ENCODE results near the gene MAPK1. TPM values are rescaled to one million over a fixed set of nuclear protein-coding genes. Genes with fewer than 3 reads are reported as not detected.

The MAPK1 gene
- total and polyA plus RNA-seq, 2 donors (not counting 3 experiments of a cell fraction or from before 2014, with no cell fraction given), result 50.9 to 163 TPM

DNA sequence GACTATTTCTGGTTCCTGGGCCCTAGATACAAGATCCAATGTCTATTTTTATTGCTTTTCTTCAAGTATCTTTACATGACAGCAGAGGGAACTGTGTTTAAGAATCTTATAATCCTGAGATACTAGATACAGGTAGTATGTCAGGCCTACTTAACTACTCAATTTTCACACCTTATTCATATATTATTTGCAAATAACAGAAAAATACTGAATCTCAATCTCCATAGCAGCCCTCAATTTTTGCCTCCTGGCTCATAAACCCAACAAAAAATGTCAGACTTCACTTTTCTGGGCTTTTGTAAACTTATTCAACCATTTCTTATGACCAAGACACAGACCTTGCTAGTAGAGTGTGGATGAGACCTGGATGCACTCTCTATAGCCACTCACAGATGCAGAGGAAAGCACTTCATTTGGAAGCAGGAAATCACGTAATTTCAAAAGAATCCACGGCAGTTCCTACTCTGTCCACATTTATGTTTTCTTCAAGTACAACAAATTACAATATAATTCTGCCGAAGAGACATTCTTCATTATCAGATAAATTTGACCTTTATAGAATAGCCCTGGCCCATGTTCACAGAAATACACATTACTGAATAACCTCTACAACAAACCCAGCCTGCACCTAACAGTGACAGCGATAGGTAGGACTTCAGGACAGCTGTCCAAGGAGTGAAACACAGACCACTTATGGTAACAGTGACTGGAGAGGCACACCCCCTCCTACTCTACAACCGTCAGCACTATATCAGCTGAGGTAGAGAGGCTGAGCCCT lies 69.8 kb downstream of the MAPK1 start:
- peak; percentile 89 for FAIRE-seq
- Histone ChIP-seq H3K27me3 (ENCODE audit: control insufficient read depth in 2 of 2, insufficient read depth in 2 of 2, low read length in 2 of 2) (no peaks in the 10 kb centered on the region), H3K4me1 (ENCODE audit: control insufficient read depth, extremely low read depth, insufficient read depth, low read length) (peaks cover 20% of the 10 kb centered on the region), H3K36me3 (ENCODE audit: control insufficient read depth in 2 of 2, extremely low read depth in 1 of 2, insufficient read depth in 2 of 2, low read length in 2 of 2) (peaks cover 6 to 11% of the 10 kb centered on the region in 2 experiments), H3K9me3 (replicated peaks; ENCODE audit: control insufficient read depth, insufficient read depth, low read length) (no peaks in the 10 kb centered on the region), H4K20me1 (replicated peaks; ENCODE audit: control insufficient read depth, extremely low read depth, insufficient read depth, low read length) (no peaks in the 10 kb centered on the region), H3K79me2 (ENCODE audit: control insufficient read depth, insufficient read depth, low read length) (peaks cover 16% of the 10 kb centered on the region), H3K9ac (replicated peaks; ENCODE audit: extremely low read depth, insufficient read depth, low read length) (peak overlapping the region; percentile 46), H3K27ac (ENCODE audit: insufficient read depth, low read depth, low read length) (peak overlapping the region; percentile 60), H3K4me3 (replicated peaks in 1 of 3; ENCODE audit: insufficient read depth in 1 of 3, low read depth in 1 of 3, low read length in 3 of 3) (no peak overlapping the region), H3K4me2 (ENCODE audit: insufficient read depth, low read length) (peak overlapping the region; percentile 47), H3K9me1 (replicated peaks; ENCODE audit: control insufficient read depth, extremely low read depth, insufficient read depth, low read length) (no peaks in the 10 kb centered on the region), H2AFZ (ENCODE audit: low read depth, low read length) (no peak overlapping the region)
- TF ChIP-seq JUN (IDR thresholded peaks at IDR 0.05; ENCODE audit: borderline replicate concordance, insufficient read depth, insufficient read length, low read depth) (peak; percentile 87), FOS (IDR thresholded peaks at IDR 0.05; ENCODE audit: borderline replicate concordance, insufficient read depth, low read length) (peak; percentile 20), POLR2A (IDR thresholded peaks at IDR 0.05; ENCODE audit: low read depth, low read length) (no peak), GATA2 (IDR thresholded peaks at IDR 0.05; ENCODE audit: insufficient read depth, insufficient read length, low read depth, low read length) (peak; percentile 30), EZH2 (IDR thresholded peaks at IDR 0.05; ENCODE audit: borderline replicate concordance, low read depth, low read length, severe bottlenecking) (no peak)
- dilution Hi-C loops (cut with MboI; ENCODE audit: extremely low pct_ligation_motif_present, low sequenced_read_pairs), result no loop called here
- POLR2A ChIA-PET, result no interaction called here
- intact Hi-C loops (cut with micrococcal nuclease), result loop anchor here (1.0 kb wide), 1 partner anchor 70 kb away; the partner anchor contains the start of gene MAPK1
- BruUV-seq (replicated peaks), result TSS peak; percentile 72
- peak; percentile 90 for DNase-seq (ENCODE audit: low read depth, low spot score)
- CTCF ChIA-PET, result interaction anchor here (2.2 kb wide), 1 partner anchor 69 kb away, joined by 8 read pairs; the partner anchor contains the start of gene MAPK1

DNA sequence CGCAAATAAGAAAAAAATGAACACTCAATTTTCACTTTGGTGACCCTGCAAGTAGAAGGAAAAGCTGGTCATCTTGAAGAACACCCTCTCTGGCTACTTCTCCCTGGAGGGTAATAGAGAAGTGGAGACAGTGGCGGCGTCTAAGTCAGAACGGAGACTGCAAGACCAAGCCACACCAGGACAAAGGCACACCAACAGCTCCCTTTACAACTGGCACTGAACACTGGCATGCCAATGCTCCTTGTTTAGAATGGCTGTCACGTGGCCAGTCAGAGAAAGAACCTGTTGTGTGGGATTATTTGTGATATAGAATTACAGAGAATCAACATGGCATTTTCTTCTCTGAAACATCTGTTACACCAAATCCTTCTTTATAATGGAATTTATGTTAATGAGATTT lies 70.6 kb downstream of the MAPK1 start:
- Histone ChIP-seq H3K36me3 (ENCODE audit: control insufficient read depth in 2 of 2, extremely low read depth in 1 of 2, insufficient read depth in 2 of 2, low read length in 2 of 2) (peaks cover 5 to 8% of the 10 kb centered on the region in 2 experiments), H3K27ac (ENCODE audit: insufficient read depth, low read depth, low read length) (no peak overlapping the region), H3K9ac (replicated peaks; ENCODE audit: extremely low read depth, insufficient read depth, low read length) (no peak overlapping the region), H3K4me1 (ENCODE audit: control insufficient read depth, extremely low read depth, insufficient read depth, low read length) (peaks cover 20% of the 10 kb centered on the region), H3K9me1 (replicated peaks; ENCODE audit: control insufficient read depth, extremely low read depth, insufficient read depth, low read length) (no peaks in the 10 kb centered on the region), H3K27me3 (ENCODE audit: control insufficient read depth in 2 of 2, insufficient read depth in 2 of 2, low read length in 2 of 2) (no peaks in the 10 kb centered on the region), H3K79me2 (ENCODE audit: control insufficient read depth, insufficient read depth, low read length) (peaks cover 20% of the 10 kb centered on the region), H2AFZ (ENCODE audit: low read depth, low read length) (no peak overlapping the region), H3K4me2 (ENCODE audit: insufficient read depth, low read length) (no peak overlapping the region), H3K9me3 (replicated peaks; ENCODE audit: control insufficient read depth, insufficient read depth, low read length) (no peaks in the 10 kb centered on the region), H3K4me3 (replicated peaks in 1 of 3; ENCODE audit: insufficient read depth in 1 of 3, low read depth in 1 of 3, low read length in 3 of 3) (no peak overlapping the region), H4K20me1 (replicated peaks; ENCODE audit: control insufficient read depth, extremely low read depth, insufficient read depth, low read length) (no peaks in the 10 kb centered on the region)
- DNase-seq (ENCODE audit: low read depth, low spot score) (no peak), FAIRE-seq (no peak)
- intact Hi-C loops (cut with micrococcal nuclease) (loop anchor here (1.0 kb wide), 1 partner anchor 70 kb away; the partner anchor contains the start of gene MAPK1), dilution Hi-C loops (cut with MboI; ENCODE audit: extremely low pct_ligation_motif_present, low sequenced_read_pairs) (no loop called here)
- POLR2A ChIA-PET, result no interaction called here
- no TSS peak for BruUV-seq (replicated peaks)
- TF ChIP-seq, protein P1, sequence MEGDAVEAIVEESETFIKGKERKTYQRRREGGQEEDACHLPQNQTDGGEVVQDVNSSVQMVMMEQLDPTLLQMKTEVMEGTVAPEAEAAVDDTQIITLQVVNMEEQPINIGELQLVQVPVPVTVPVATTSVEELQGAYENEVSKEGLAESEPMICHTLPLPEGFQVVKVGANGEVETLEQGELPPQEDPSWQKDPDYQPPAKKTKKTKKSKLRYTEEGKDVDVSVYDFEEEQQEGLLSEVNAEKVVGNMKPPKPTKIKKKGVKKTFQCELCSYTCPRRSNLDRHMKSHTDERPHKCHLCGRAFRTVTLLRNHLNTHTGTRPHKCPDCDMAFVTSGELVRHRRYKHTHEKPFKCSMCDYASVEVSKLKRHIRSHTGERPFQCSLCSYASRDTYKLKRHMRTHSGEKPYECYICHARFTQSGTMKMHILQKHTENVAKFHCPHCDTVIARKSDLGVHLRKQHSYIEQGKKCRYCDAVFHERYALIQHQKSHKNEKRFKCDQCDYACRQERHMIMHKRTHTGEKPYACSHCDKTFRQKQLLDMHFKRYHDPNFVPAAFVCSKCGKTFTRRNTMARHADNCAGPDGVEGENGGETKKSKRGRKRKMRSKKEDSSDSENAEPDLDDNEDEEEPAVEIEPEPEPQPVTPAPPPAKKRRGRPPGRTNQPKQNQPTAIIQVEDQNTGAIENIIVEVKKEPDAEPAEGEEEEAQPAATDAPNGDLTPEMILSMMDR (IDR thresholded peaks at IDR 0.05; ENCODE audit: extremely low read depth in 1 of 2, insufficient read depth in 1 of 2, low read depth in 1 of 2, low read length in 2 of 2), result no peak
- no peak for TF ChIP-seq POLR2AphosphoS5 (IDR thresholded peaks at IDR 0.05; ENCODE audit: insufficient read depth, low read depth, low read length)
- TF ChIP-seq JUN (IDR thresholded peaks at IDR 0.05; ENCODE audit: borderline replicate concordance, insufficient read depth, insufficient read length, low read depth), result no peak
- TF ChIP-seq GATA2 (IDR thresholded peaks at IDR 0.05; ENCODE audit: insufficient read depth, insufficient read length, low read depth, low read length), result no peak
- no peak for TF ChIP-seq FOS (IDR thresholded peaks at IDR 0.05; ENCODE audit: borderline replicate concordance, insufficient read depth, low read length)
- TF ChIP-seq MYC (IDR thresholded peaks at IDR 0.05; ENCODE audit: low read depth, low read length), result no peak
- no peak for TF ChIP-seq POLR2A (IDR thresholded peaks at IDR 0.05; ENCODE audit: low read depth, low read length)
- CTCF ChIA-PET, result interaction anchor here (2.2 kb wide), 1 partner anchor 70 kb away, joined by 8 read pairs; the partner anchor contains the start of gene MAPK1

Measured in endothelial cell of umbilical vein (primary cell).